Renal cortical epithelial cell (primary cell): ENCODE results near the gene FAAP100. TPM values are rescaled to one million over a fixed set of nuclear protein-coding genes. Genes with fewer than 3 reads are reported as not detected.

Experiments used
- DNase-seq: peaks from one replicate; pipeline ENCODE4 v3.0.0-alpha.2; 2011; ENCODE audit warnings: low read depth
- total RNA-seq: library from RNA; depleted of rRNA; stranded (reverse); fragments of >200 nt; gene quantifications from 2 replicates; pipeline ENCODE4 v1.2.3, GENCODE V29; 2014

Gene FAAP100
- total RNA-seq, 1 donor from 2014 or later: 22.2 TPM

DNA sequence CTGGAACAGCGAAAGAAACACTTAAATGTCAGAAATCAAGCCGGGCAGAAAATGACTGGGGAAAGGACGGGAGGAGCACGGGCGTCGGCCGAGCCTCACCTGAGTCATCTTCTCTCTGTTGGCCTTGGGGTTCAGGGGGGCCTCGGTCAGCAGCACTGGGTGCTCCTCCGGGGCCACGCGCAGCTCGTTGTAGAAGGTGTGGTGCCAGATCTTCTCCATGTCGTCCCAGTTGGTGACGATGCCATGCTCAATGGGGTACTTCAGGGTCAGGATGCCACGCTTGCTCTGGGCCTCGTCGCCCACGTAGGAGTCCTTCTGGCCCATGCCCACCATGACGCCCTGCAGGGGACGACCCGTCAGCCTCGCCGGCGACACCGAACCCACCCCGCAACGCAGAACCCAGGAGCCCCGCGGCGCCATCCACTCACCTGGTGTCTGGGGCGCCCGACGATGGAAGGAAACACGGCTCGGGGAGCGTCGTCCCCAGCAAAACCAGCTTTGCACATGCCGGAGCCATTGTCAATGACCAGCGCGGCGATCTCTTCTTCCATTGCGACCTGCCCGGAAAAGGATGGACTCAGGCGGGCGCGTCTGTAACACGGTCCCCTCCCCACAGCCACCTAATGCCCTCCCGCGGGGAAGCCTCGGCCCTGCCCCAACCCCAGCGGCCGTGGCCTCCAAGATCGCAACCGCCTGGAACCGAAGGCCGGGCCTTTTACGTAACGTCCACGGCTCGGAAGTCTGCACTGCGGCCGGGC lies 40.2 kb downstream of the FAAP100 start:
- DNase-seq: no peak

DNA sequence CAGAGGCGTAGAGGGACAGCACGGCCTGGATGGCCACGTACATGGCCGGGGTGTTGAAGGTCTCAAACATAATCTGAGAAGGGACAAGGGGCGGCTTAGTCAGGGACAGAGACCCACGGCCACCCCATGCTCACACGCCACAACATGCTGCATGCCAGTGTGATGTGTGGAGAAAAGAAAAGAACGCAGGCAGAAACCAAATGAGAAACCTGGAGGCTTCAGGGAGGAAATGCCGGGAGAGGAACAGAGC lies 40.7 kb downstream of the FAAP100 start:
- DNase-seq: no peak

DNA sequence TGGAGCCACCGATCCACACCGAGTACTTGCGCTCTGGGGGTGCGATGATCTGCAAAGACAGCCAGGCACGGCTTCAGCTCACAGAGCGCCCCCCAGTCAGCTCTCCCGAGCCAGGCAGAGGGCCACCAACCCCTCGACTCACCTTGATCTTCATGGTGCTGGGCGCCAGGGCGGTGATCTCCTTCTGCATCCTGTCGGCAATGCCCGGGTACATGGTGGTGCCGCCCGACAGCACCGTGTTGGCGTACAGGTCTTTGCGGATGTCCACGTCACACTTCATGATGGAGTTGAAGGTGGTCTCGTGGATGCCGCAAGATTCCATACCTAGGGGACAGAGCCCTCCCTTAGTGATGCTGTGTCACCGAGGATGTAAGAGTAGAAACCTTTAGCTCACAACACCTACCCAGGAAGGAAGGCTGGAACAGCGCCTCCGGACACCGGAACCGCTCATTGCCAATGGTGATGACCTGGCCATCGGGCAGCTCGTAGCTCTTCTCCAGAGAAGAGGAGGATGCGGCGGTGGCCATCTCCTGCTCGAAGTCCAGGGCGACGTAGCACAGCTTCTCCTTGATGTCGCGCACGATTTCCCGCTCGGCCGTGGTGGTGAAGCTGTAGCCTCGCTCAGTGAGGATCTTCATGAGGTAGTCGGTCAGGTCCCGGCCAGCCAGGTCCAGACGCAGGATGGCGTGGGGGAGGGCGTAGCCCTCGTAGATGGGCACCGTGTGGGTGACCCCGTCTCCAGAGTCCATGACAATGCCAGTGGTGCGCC lies 41.2 kb downstream of the FAAP100 start:
- no peak for DNase-seq

DNA sequence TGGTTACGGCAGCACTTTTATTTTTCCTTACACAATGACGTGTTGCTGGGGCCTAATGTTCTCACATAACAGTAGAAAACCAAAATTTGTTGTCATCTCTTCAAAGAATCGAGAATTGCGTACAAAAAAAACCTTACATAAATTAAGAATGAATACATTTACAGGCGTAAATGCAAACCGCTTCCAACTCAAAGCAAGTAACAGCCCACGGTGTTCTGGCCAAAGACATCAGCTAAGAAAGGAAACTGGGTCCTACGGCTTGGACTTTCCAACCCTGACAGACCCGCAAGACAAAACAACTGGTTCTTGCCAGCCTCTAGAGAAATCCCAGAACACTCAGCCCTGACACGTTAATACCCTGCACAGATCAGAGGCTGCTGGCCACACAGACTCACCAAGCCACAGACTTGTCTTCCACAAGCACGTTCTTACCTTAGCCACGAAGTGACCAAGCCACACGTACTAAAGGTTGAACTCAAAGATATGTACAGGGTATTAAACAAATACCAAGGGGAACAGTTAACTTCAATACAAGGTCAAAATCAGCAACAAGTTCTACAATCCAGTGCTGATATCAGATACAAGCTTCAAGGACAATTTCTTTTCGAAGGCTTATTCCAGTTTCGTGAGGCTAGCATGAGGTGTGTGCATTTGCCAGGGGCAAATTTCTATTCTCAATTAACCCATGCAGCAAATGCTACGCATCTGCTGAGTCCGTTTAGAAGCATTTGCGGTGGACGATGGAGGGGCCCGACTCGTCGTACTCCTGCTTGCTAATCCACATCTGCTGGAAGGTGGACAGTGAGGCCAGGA lies 42.0 kb downstream of the FAAP100 start:
- DNase-seq: no peak

DNA sequence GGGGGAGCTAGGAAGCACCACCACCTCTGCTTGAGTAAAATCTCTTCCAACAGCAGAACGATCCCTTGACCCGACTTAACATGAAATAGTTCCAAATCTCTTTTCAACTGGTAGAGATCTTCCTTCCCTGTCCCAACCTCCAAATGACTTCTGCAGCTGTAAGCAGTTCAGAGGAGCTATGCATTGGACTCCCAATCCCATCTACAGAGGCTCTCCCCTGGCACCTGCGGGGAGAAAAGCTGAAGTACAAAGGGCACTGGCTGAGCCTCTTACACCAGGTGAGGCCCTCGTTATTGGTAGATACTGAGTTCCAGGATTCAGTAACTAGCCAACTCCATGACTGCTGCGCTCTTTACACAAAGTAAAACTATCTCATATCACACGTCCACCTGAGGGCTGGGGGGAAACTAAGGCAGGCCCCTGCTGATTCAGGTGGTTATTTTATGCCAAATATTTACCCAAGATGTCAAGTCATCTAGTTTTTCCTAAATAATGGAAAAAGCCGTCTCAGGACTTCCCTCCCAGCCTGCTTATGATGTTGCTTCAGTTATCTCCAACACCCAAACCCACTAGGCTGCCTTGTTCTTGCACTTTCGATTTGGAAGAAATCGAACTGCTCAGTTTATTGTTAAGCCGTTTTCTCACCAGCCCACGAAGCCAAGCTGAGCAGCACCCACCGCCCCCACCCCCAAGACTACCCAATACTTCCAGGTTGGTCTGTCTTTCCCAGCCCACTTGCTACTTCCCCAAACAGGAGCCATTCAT lies 42.8 kb downstream of the FAAP100 start:
- peak; percentile 34 for DNase-seq

DNA sequence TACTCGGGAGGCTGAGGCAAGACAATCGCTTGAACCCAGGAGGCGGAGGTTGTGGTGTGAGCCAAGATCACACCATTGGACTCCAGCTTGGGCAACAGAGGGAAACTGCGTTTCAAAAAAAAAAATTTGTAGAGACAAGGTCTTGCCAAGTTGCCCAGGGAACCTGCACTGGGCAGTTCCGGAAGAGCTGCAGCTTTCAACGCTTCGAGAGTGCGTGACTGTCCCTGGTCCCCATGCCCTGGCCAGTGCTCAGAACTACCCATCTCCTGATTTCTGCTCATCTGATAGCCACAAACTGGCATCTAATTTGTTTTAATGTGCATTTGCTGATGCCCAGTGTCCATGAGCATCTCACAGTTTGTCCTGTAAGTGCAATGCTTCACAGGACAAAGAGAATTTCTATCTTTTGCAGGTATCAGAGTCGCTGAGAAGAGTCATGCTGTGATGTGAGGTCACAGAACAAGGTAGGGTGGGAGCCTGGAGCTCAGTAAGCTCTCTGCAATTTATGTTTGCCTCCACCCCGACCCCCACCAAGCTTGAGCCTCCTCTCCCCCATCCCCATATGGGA lies 43.4 kb downstream of the FAAP100 start:
- peak; percentile 57 for DNase-seq

DNA sequence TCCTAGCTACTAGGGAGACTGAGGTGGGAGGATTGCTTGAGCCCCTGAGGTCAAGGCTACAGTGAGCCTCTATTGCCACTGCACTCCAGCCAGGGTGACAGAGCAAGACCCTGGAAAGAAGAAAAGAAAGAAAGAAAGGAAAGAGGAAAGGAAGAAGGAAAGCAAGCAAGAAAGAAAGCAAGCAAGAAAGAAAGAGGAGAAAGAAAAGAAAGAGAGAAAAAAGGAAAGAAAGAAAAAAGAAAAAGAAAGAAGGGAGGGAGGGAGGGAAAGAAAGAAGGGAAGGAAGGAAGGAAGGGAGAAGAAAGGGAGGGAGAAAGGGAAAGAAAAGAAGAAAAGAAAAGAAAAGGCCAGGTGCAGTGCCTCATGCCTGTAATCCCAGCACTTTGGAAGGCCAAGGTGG lies 48.5 kb downstream of the FAAP100 start:
- no peak for DNase-seq

DNA sequence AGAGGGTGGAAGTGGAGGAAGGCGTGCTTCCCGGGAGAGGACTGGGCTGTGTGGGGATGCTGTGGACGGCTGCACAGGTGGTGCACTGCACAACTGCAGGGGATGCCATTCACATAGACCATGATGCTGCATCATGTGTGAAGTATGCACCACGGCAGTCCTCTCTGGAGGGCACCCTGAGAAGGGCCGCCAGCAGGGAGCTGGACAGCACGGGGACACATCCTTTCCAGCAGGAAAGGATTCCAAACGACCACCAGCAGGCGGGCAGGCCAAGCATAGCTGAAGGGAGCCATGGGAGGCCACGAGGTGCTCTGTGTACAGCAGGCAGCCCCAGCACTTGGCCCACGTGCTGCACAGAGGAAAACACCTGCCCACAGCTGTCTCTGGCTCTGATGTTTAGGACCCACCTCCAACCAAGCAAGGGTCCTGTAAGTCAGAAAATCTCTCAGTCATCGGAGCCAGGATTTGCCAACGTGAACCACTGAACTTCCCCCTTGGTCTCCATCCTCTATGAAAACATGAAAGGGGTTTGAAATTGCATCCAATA lies 49.6 kb downstream of the FAAP100 start:
- DNase-seq: no peak

DNA sequence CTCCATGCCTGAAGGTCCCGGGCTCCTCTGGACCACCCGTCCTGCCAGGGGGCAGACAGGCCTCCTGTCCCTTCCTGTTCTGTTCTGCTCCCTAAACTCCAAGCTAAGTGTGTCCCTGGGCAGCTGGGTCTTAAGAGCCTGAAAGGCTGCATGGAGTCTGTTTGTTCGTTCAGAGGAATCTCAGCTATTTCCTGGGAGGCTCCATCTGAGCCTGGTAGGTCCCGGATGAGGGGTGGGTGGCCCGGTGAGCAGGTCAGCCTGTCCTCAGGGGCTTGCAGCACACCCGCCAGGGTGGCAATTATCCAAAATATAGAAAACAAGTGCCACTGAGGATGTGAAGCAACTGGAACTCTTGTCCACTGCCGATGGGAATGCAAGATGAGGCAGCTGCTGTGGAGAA lies 52.1 kb downstream of the FAAP100 start:
- no peak for DNase-seq

DNA sequence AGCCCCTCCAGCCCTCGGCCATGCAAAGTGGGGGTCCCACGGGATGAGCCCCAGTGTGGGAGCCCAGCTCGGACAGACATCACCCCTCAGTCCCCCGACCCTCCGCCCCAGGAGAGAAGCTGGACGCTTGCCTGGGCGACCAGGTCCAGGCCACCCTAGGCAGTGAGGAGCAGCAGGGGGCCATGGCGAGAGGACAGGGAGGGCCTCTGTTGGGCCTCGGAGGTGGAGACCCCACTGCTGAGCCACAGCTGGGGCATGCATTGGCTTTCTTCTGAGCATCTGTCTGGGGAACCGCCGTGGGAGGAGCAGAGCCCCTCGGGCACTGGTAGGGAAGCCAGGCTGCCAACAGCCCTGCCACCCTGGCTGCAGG lies 52.6 kb downstream of the FAAP100 start:
- DNase-seq: no peak

DNA sequence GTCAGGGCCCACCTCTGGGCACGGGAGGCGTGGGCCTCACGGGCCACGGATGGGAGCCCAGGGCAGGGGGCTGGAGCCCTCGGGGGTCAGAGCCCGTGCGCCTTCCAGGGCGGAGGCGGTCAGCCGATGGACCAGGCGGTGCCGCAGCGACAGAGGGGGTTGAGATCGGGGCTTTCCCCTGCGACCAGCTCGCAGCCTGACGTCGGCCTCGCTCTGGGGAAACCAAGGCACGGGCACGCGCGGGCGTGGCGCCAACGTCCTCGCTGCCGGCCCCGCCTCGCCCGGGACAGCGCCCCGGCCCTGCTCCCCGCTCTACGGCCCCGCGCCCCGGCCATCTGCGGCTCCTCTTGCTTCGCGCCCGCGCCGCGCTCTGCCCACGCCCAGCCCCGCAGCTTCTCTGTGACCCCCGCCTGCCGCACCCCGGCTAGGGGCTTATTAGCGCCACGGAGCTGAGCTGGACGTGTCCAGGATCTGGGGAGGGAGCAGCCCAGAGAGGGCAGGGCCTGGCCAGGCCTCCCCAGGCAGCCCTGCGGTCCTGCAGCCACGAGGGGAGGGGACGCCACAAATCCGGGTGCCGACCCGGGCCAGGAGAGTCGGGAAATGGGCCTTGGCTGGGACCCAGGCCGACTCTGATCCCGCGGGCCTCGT lies 53.1 kb downstream of the FAAP100 start:
- DNase-seq: no peak

DNA sequence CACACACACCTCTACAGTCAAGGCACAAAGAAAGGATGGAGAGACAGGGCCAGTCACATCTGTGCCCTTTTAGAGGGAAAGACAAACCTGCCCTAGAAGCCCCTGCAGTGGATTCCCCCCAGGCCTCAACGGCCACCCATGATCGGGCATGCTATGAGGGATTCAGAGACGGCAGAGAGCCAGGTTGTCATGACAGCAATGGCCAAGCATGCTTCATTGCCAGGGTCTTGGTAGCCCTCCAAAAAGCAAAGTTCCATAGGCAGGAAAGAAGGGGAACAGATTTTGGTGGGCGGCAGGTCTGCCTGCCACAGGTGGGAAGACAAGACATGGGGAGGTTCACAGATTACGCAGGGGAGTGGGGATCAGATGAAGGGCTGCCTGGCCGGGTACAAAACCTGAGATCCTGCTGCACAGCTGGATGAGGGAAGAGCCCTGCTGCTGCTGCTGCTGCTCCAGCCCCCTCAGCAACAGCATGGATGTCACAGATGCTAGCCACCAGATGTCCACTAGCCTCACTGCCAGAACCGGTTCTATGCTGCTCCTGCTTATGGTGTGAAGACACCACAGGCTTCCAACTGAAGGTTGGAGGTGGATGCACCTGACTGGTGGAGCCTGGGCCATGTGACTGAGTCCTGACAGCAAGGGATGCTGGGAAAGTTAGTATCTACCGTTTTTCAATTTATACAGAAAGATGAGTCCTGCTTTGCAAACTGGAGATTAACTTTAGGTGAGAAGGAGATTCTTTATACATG lies 57.4 kb downstream of the FAAP100 start:
- DNase-seq: no peak

DNA sequence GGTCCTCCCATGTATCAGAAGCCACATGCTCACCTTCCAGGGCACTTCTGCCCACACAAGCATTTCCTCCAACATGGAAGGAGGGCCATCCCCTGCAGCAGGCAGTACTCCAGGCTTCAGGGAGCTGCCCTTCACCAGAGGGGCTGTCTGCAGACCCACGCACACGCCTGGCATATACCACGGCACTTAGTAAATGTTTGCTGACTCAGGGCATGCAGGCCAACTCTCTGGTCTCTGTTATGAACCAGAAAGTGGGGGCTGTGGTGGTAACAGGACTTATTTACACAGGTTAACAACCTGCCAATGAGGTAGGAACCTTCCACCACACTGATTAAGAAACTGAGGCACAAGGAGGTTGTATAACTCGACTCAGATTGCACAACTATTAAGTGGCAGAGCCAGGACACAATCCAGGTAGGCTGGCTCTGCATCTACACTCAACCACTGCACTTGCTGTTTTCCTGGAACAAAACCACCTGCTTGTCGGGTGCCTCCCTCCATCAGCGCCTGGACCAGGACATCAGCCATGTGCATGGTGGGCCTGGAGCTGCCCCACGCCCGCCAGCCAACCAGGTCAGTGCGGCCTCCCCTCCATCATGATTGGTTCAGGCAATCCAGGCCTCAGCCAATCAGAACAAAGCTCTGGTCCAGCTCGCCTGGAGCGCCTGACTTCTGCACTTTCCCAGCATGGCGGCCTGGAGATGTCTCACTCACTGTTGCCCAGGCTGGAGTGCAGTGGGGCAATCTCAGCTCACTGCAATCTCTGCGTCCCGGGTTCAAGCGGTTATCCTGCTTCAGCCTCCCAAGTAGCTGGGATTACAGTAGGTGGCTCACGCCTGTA lies 58.7 kb downstream of the FAAP100 start:
- no peak for DNase-seq

DNA sequence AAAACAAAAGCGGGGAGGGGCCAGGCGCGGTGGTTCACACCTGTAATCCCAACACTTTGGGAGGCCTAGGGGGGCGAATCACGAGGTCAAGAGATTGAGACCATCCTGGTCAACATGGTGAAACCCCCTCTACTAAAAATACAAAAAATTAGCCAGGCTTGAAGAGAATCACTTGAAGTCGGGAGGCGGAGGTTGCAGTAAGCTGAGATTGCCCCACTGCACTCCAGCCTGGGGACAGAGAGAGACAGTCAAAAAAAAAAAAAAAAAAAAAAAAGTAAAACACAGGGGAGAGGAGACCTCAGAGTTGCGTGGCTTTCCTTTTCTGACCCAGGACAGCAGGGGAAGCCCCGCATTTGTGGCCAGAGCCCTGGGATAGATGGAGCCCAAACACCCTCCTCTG lies 59.4 kb downstream of the FAAP100 start:
- no peak for DNase-seq

DNA sequence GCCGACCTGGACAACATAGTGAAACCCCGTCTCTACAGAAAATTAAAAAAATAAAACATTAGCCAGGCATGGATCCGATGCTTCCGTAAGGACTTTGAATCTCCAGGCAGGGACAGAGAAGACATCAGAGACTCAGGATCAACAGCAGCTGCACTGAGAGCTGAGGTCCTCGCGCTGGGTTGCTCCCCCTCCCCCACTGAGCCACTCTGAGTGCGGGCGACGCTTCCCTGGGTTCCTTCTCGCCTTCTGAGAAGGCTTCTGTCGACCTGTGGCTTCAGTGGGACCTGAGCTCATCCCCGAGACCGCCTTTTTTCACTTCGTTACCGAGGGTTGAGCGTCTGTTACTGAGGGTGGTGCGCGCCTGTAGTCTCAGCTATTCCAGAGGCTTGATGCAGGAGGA lies 60.0 kb downstream of the FAAP100 start:
- no peak for DNase-seq

DNA sequence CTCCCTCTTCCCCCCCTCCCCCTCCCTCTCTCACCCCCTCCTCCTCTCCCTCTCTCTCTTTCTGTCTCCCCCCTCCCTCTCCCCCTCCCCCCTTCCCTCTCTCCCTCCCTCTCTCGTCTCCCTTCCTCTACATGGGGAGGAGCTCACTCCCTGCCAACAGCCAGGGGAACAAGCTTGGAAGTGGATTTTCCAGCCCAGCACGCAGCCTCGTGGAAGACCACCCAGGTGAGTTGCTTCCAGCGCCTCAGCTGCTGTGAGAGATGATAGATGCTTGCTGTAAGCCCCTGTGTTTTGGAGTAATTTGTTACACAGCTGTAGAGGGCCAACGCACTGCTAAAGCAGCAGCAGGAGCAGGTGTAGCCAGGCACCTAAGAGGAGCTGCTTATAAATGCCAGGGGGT lies 60.4 kb downstream of the FAAP100 start:
- no peak for DNase-seq

DNA sequence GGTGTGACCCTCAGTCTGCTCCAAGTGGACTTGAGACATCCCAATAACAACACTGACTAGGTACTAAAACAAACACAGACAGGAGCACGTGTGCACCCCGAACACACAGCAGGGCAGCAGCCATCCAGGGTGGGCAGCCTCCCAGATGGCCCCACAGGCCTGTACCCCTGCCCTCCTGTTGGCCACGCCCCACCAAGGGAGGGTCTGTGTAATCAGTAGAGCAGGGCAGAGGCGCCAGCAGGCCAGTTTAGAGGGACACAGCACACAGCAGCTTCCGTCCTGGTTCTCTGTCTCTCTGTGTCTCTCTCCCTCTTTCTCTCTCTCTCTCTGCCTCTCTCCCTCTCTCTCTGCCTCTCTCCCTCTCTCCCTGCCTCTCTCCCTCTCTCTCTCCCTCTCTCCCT lies 61.0 kb downstream of the FAAP100 start:
- DNase-seq: no peak

DNA sequence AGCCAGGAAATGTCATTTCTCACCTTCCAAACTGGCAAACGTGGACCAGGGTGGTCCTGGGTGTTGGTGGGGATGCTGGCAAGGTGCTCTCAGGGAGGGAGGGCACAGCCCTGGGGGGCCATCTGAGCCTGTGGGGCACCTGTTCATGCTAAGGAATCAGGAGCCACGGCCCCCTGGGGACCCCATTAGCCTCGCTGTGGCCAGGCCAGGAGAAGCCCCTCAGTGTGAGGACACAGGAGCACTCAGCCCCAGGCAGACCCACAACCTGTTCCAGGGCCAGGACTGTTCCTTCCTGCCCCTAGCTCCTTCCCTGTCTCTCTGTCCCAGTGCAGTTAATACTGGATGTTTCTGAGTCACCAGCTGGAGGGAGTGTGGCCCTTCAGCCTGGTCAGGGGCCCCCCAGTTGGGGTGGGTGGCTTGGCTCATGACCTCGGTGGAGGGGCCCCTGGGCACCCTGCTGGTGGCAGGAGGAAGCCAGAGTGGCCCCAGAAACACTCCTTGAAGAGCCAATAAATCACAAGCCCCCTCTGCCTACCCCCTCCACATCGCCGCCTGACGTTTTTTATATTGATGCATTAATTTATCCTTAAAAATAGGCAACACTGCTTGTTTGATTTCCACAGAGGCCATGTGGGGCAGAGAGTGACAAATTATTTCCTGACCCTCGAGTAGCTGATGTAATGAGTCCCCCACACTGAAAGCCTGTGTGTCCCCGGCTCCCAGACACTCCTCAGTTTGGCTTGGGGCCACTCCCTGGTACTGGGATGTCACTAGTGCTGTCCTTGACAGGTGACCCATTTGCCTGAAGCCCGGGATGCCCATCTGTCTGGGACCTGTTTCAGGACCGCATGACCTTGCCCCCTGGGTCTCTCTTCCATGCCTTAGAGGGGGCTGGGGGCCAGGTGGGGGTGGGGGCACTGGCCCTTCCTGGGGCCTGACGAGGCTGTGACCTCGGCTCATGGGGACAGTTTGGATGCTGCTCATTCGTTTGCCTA lies 61.9 kb downstream of the FAAP100 start:
- DNase-seq: no peak
